WTC11 (cell line): ENCODE results near the gene MFAP3. TPM values are rescaled to one million over a fixed set of nuclear protein-coding genes. Genes with fewer than 3 reads are reported as not detected.

Experiments used
- ATAC-seq: fragments of 200-7000 bp; cut with Tn5 transposase; 2 replicates; pipeline ENCODE4 v1.10.0; 2021; ENCODE audit warnings: mild to moderate bottlenecking, moderate library complexity
- CTCF ChIA-PET: fragments of 300-600 bp; sonication (Branson Sonifier 250); formaldehyde crosslinking; loops from one replicate; lab custom pipeline; 2021; ENCODE audit warnings: antibody characterized with exemption; lab: Charles Lee
- POLR2A ChIA-PET: fragments of 350-600 bp; sonication (Branson Sonifier 250); formaldehyde crosslinking; loops from one replicate; lab custom pipeline; 2021; ENCODE audit warnings: antibody characterized with exemption; lab: Charles Lee
- DNase-seq: peaks from one replicate; pipeline ENCODE4 v3.0.0; 2021; ENCODE audit warnings: low spot score
- H3K27ac Mint-ChIP-seq: 2 replicates; pipeline ENCODE4 v1.8.0; 2021; ENCODE audit warnings: mixed read lengths
- H3K27me3 Mint-ChIP-seq: 2 replicates; pipeline ENCODE4 v1.8.0; 2021; ENCODE audit warnings: low read depth, mild to moderate bottlenecking, moderate library complexity, mixed read lengths
- H3K36me3 Mint-ChIP-seq: 2 replicates; pipeline ENCODE4 v1.8.0; 2021; ENCODE audit warnings: mixed read lengths
- H3K4me1 Mint-ChIP-seq: 2 replicates; pipeline ENCODE4 v1.8.0; 2022; ENCODE audit warnings: mixed read lengths
- H3K4me3 Mint-ChIP-seq: 2 replicates; pipeline ENCODE4 v1.8.0; 2021; ENCODE audit warnings: mild to moderate bottlenecking, moderate library complexity, mixed read lengths
- H3K9me3 Mint-ChIP-seq: 2 replicates; pipeline ENCODE4 v1.8.0; 2021; ENCODE audit warnings: mixed read lengths
- ATF1 ChIP-seq: sonication (generic); formaldehyde crosslinking; IDR thresholded peaks from 2 replicates; pipeline ENCODE4 v1.8.1; 2023; ENCODE audit warnings: mild to moderate bottlenecking, moderate library complexity, missing genetic modification reagents
- CBFB ChIP-seq: sonication (generic); formaldehyde crosslinking; IDR thresholded peaks from 2 replicates; pipeline ENCODE4 v1.8.1; 2022; ENCODE audit warnings: mild to moderate bottlenecking, low read depth, missing genetic modification reagents
- CREM ChIP-seq: sonication (generic); formaldehyde crosslinking; IDR thresholded peaks from 2 replicates; pipeline ENCODE4 v1.8.1; 2022; ENCODE audit warnings: mild to moderate bottlenecking, missing genetic modification reagents, moderate library complexity
- ESRRA ChIP-seq: sonication (generic); formaldehyde crosslinking; IDR thresholded peaks from 2 replicates; pipeline ENCODE4 v1.8.1; 2022; ENCODE audit warnings: mild to moderate bottlenecking, missing genetic modification reagents, borderline replicate concordance
- FOXP1 ChIP-seq: sonication (generic); formaldehyde crosslinking; IDR thresholded peaks from 2 replicates; pipeline ENCODE4 v1.8.0; 2022; ENCODE audit warnings: missing genetic modification reagents, mild to moderate bottlenecking, moderate library complexity, borderline replicate concordance
- GABPB1 ChIP-seq: sonication (generic); formaldehyde crosslinking; IDR thresholded peaks from 2 replicates; pipeline ENCODE4 v1.8.1; 2023; ENCODE audit warnings: mild to moderate bottlenecking, missing genetic modification reagents
- MXD4 ChIP-seq: fragments of 250-450 bp; sonication (Bioruptor Pico); IDR thresholded peaks from 2 replicates; pipeline ENCODE4 v1.8.0; 2021; ENCODE audit warnings: mild to moderate bottlenecking, moderate library complexity, borderline replicate concordance
- MYBL2 ChIP-seq: sonication (generic); formaldehyde crosslinking; IDR thresholded peaks from 2 replicates; pipeline ENCODE4 v1.8.1; 2023; ENCODE audit warnings: mild to moderate bottlenecking, moderate library complexity, missing genetic modification reagents
- NFYB ChIP-seq: sonication (generic); formaldehyde crosslinking; conservative IDR thresholded peaks from 2 replicates; pipeline ENCODE4 v1.8.0; 2022; ENCODE audit warnings: low read depth, missing genetic modification reagents
- PRRX2 ChIP-seq: fragments of 250-450 bp; sonication (Bioruptor Pico); IDR thresholded peaks from 2 replicates; pipeline ENCODE4 v1.8.0; 2021; ENCODE audit warnings: mild to moderate bottlenecking
- SOX15 ChIP-seq: fragments of 250-450 bp; sonication (Bioruptor Pico); IDR thresholded peaks from 2 replicates; pipeline ENCODE4 v1.9.0; 2021; ENCODE audit warnings: mild to moderate bottlenecking
- TEAD1 ChIP-seq: sonication (generic); formaldehyde crosslinking; IDR thresholded peaks from 2 replicates; pipeline ENCODE4 v1.8.0; 2022; ENCODE audit warnings: mild to moderate bottlenecking, missing genetic modification reagents
- TP53 ChIP-seq: sonication (generic); formaldehyde crosslinking; IDR thresholded peaks from 2 replicates; pipeline ENCODE4 v1.8.1; 2023; ENCODE audit warnings: mild to moderate bottlenecking, missing genetic modification reagents
- ZBTB21 ChIP-seq: sonication (generic); formaldehyde crosslinking; IDR thresholded peaks from 2 replicates; pipeline ENCODE4 v1.8.1; 2023; ENCODE audit warnings: mild to moderate bottlenecking, missing genetic modification reagents, borderline replicate concordance
- ZNF121 ChIP-seq: sonication (generic); formaldehyde crosslinking; IDR thresholded peaks from 2 replicates; pipeline ENCODE4 v1.8.0; 2023; ENCODE audit warnings: missing genetic modification reagents
- ZNF219 ChIP-seq: sonication (generic); formaldehyde crosslinking; IDR thresholded peaks from 2 replicates; pipeline ENCODE4 v1.8.0; 2023; ENCODE audit warnings: missing genetic modification reagents, mild to moderate bottlenecking, borderline replicate concordance
- total RNA-seq: library from RNA; stranded (reverse); gene quantifications from 3 replicates; pipeline ENCODE4 v1.2.3, GENCODE V29; 2021
- TF ChIP-seq, protein P1 (sequence below): fragments of 250-450 bp; sonication (Bioruptor Pico); IDR thresholded peaks from 2 replicates; pipeline ENCODE4 v1.9.0; 2021; ENCODE audit warnings: mild to moderate bottlenecking
- TF ChIP-seq, protein P2 (sequence below): sonication (generic); formaldehyde crosslinking; IDR thresholded peaks from 2 replicates; pipeline ENCODE4 v1.8.0; 2022; ENCODE audit warnings: mild to moderate bottlenecking, missing genetic modification reagents
- TF ChIP-seq, protein P3 (sequence below): fragments of 250-450 bp; sonication (Bioruptor Pico); IDR thresholded peaks from 2 replicates; pipeline ENCODE4 v2.1.2; 2022; ENCODE audit warnings: mild to moderate bottlenecking, moderate library complexity
- TF ChIP-seq, protein P4 (sequence below): sonication (generic); formaldehyde crosslinking; IDR thresholded peaks from 2 replicates; pipeline ENCODE4 v1.8.1; 2023; ENCODE audit warnings: mild to moderate bottlenecking, missing genetic modification reagents
- TF ChIP-seq, protein P5 (sequence below): fragments of 250-450 bp; sonication (Bioruptor Pico); IDR thresholded peaks from 2 replicates; pipeline ENCODE4 v1.8.0; 2021; ENCODE audit warnings: mild to moderate bottlenecking
- TF ChIP-seq, protein P6 (sequence below): sonication (generic); formaldehyde crosslinking; IDR thresholded peaks from 2 replicates; pipeline ENCODE4 v1.8.0; 2022; ENCODE audit warnings: mild to moderate bottlenecking, missing genetic modification reagents

The MFAP3 gene
- total RNA-seq, 1 experiment from 2014 or later: 20.0 TPM

DNA sequence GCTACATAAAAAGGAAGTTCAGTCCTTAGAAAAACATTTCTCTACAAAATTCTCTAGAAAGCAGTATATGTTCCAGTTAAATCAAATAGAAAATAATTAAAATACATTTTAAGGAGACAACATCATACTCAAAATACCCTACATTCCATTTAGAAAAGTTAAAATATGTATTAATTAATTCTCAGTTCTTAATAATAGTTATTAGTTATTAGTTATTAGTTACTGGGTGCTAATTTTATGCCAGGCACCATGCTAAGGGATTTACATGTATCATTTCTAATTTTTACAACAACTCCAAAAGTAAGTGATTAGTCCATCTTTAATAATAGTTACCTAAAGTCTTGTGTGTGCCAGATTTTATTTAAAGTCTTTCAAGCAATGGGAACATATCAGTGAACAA, 38.1 kb upstream of the MFAP3 start:
- POLR2A ChIA-PET: no interaction called here
- TF ChIP-seq ATF1: no peak
- no peak for TF ChIP-seq TP53 (CRISPR knock-in tag)
- no peak for TF ChIP-seq ZNF219 (CRISPR knock-in tag)
- TF ChIP-seq ZNF121: no peak
- TF ChIP-seq MYBL2 (CRISPR knock-in tag): no peak
- TF ChIP-seq, protein P1, sequence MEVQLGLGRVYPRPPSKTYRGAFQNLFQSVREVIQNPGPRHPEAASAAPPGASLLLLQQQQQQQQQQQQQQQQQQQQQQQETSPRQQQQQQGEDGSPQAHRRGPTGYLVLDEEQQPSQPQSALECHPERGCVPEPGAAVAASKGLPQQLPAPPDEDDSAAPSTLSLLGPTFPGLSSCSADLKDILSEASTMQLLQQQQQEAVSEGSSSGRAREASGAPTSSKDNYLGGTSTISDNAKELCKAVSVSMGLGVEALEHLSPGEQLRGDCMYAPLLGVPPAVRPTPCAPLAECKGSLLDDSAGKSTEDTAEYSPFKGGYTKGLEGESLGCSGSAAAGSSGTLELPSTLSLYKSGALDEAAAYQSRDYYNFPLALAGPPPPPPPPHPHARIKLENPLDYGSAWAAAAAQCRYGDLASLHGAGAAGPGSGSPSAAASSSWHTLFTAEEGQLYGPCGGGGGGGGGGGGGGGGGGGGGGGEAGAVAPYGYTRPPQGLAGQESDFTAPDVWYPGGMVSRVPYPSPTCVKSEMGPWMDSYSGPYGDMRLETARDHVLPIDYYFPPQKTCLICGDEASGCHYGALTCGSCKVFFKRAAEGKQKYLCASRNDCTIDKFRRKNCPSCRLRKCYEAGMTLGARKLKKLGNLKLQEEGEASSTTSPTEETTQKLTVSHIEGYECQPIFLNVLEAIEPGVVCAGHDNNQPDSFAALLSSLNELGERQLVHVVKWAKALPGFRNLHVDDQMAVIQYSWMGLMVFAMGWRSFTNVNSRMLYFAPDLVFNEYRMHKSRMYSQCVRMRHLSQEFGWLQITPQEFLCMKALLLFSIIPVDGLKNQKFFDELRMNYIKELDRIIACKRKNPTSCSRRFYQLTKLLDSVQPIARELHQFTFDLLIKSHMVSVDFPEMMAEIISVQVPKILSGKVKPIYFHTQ (CRISPR knock-in tag): no peak
- TF ChIP-seq NFYB (CRISPR knock-in tag): no peak
- TF ChIP-seq CBFB (CRISPR knock-in tag): no peak
- no peak for TF ChIP-seq MXD4
- TF ChIP-seq ESRRA (CRISPR knock-in tag): no peak
- TF ChIP-seq, protein P2, sequence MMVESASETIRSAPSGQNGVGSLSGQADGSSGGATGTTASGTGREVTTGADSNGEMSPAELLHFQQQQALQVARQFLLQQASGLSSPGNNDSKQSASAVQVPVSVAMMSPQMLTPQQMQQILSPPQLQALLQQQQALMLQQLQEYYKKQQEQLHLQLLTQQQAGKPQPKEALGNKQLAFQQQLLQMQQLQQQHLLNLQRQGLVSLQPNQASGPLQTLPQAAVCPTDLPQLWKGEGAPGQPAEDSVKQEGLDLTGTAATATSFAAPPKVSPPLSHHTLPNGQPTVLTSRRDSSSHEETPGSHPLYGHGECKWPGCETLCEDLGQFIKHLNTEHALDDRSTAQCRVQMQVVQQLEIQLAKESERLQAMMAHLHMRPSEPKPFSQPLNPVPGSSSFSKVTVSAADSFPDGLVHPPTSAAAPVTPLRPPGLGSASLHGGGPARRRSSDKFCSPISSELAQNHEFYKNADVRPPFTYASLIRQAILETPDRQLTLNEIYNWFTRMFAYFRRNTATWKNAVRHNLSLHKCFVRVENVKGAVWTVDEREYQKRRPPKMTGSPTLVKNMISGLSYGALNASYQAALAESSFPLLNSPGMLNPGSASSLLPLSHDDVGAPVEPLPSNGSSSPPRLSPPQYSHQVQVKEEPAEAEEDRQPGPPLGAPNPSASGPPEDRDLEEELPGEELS: no peak
- no peak for TF ChIP-seq PRRX2 (CRISPR knock-in tag)
- TF ChIP-seq SOX15: no peak
- TF ChIP-seq, protein P3, sequence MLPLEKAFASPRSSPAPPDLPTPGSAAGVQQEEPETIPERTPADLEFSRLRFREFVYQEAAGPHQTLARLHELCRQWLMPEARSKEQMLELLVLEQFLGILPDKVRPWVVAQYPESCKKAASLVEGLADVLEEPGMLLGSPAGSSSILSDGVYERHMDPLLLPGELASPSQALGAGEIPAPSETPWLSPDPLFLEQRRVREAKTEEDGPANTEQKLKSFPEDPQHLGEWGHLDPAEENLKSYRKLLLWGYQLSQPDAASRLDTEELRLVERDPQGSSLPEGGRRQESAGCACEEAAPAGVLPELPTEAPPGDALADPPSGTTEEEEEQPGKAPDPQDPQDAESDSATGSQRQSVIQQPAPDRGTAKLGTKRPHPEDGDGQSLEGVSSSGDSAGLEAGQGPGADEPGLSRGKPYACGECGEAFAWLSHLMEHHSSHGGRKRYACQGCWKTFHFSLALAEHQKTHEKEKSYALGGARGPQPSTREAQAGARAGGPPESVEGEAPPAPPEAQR: no peak
- TF ChIP-seq FOXP1 (CRISPR knock-in tag): no peak
- TF ChIP-seq, protein P4, sequence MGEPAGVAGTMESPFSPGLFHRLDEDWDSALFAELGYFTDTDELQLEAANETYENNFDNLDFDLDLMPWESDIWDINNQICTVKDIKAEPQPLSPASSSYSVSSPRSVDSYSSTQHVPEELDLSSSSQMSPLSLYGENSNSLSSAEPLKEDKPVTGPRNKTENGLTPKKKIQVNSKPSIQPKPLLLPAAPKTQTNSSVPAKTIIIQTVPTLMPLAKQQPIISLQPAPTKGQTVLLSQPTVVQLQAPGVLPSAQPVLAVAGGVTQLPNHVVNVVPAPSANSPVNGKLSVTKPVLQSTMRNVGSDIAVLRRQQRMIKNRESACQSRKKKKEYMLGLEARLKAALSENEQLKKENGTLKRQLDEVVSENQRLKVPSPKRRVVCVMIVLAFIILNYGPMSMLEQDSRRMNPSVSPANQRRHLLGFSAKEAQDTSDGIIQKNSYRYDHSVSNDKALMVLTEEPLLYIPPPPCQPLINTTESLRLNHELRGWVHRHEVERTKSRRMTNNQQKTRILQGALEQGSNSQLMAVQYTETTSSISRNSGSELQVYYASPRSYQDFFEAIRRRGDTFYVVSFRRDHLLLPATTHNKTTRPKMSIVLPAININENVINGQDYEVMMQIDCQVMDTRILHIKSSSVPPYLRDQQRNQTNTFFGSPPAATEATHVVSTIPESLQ (CRISPR knock-in tag): no peak
- TF ChIP-seq, all 79 proteins: peak for 0
- ATAC-seq (no peak), DNase-seq (no peak)
- peaks cover 7% of the 10 kb centered on the region for H3K4me1 Mint-ChIP-seq
- H3K4me3 Mint-ChIP-seq: no peak overlapping the region
- no peaks in the 10 kb centered on the region; the same call in 1 of the 2 replicates for H3K27me3 Mint-ChIP-seq
- H3K27ac Mint-ChIP-seq: no peak overlapping the region
- CTCF ChIA-PET: no interaction called here
- H3K9me3 Mint-ChIP-seq: peaks cover 3% of the 10 kb centered on the region
- H3K36me3 Mint-ChIP-seq: peaks cover 3% of the 10 kb centered on the region; the same call in 1 of the 2 replicates

DNA sequence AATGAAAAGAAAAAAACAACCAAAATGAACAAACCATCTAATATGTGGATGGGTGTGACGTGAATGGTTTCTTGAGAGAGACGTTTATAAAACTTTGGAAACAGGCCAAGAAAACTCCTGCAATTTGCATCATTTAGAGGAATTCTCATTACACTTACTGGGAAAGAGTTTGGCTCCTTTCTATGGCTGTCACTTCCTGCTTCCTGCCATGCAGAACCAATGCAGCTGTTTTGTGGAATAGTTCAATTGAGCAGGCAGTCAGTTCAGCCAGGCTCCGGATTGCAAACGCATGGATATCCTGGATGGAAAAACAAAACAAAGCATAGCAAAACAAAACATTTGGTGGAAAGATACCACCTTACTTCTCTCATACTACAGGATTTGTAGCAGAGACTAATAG, 36.7 kb upstream of the MFAP3 start:
- peaks cover 3% of the 10 kb centered on the region; the same call in 1 of the 2 replicates for H3K36me3 Mint-ChIP-seq
- ChIA-PET CTCF (interaction anchor here (1.7 kb wide), 1 partner anchor 155 kb away, joined by 4 read pairs; no protein-coding TSS in a partner anchor), POLR2A (no interaction called here)
- DNase-seq: no peak
- H3K27me3 Mint-ChIP-seq: no peaks in the 10 kb centered on the region; the same call in 1 of the 2 replicates
- H3K4me3 Mint-ChIP-seq: no peak overlapping the region
- ATAC-seq: no peak
- H3K27ac Mint-ChIP-seq: peak overlapping the region; percentile 52; the same call in 1 of the 2 replicates
- H3K9me3 Mint-ChIP-seq: peaks cover 3% of the 10 kb centered on the region
- H3K4me1 Mint-ChIP-seq: peaks cover 7% of the 10 kb centered on the region
- TF ChIP-seq CREM (CRISPR knock-in tag) (no peak), TEAD1 (CRISPR knock-in tag) (no peak), TP53 (CRISPR knock-in tag) (no peak), ESRRA (CRISPR knock-in tag) (no peak), CBFB (CRISPR knock-in tag) (no peak), ZBTB21 (CRISPR knock-in tag) (no peak), GABPB1 (no peak)
- TF ChIP-seq, protein P5, sequence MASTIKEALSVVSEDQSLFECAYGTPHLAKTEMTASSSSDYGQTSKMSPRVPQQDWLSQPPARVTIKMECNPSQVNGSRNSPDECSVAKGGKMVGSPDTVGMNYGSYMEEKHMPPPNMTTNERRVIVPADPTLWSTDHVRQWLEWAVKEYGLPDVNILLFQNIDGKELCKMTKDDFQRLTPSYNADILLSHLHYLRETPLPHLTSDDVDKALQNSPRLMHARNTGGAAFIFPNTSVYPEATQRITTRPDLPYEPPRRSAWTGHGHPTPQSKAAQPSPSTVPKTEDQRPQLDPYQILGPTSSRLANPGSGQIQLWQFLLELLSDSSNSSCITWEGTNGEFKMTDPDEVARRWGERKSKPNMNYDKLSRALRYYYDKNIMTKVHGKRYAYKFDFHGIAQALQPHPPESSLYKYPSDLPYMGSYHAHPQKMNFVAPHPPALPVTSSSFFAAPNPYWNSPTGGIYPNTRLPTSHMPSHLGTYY (CRISPR knock-in tag): no peak
- TF ChIP-seq, protein P6, sequence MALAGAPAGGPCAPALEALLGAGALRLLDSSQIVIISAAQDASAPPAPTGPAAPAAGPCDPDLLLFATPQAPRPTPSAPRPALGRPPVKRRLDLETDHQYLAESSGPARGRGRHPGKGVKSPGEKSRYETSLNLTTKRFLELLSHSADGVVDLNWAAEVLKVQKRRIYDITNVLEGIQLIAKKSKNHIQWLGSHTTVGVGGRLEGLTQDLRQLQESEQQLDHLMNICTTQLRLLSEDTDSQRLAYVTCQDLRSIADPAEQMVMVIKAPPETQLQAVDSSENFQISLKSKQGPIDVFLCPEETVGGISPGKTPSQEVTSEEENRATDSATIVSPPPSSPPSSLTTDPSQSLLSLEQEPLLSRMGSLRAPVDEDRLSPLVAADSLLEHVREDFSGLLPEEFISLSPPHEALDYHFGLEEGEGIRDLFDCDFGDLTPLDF (CRISPR knock-in tag): no peak
- TF ChIP-seq, protein P4 (CRISPR knock-in tag): no peak
